Fibroblast of mammary gland (primary cell): ENCODE data around the gene NR2C1.

Experiments used
- DNase-seq: peaks from one replicate; pipeline ENCODE4 v3.0.0-alpha.2; 2010; ENCODE audit warnings: low read depth
- H3K4me3 ChIP-seq: 2 replicates; pipeline ENCODE4 v1.5.1; 2011; ENCODE audit warnings: low read depth, mild to moderate bottlenecking, low read length, moderate library complexity; ENCODE audit not compliant: control insufficient read depth
- TF ChIP-seq, protein P1 (sequence below): conservative IDR thresholded peaks from 2 replicates; pipeline ENCODE4 v1.5.1; 2011; ENCODE audit warnings: low read depth, low read length, inconsistent platforms; ENCODE audit not compliant: control insufficient read depth, insufficient read depth

NR2C1 gene

DNA sequence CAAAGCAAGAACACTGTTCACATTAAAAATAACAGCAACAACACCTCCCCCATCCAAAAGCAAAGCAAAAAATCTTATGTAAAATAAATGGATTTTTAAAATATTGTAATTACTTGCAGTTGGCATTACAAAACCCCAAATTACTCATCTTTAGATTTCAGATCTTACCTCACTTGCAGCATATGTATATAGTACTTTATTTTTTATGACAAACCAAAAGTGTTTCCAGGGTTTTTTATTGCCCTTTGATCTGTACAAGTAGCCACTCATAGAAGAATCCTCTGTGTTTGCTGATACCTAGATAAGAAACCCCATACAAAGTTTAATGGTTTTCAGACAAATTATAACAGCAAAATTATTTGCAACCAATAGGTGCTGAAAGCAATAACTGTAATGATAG is 12.2 kb upstream of the NR2C1 start:
- H3K4me3 ChIP-seq, result no peak overlapping the region
- TF ChIP-seq, protein P1, sequence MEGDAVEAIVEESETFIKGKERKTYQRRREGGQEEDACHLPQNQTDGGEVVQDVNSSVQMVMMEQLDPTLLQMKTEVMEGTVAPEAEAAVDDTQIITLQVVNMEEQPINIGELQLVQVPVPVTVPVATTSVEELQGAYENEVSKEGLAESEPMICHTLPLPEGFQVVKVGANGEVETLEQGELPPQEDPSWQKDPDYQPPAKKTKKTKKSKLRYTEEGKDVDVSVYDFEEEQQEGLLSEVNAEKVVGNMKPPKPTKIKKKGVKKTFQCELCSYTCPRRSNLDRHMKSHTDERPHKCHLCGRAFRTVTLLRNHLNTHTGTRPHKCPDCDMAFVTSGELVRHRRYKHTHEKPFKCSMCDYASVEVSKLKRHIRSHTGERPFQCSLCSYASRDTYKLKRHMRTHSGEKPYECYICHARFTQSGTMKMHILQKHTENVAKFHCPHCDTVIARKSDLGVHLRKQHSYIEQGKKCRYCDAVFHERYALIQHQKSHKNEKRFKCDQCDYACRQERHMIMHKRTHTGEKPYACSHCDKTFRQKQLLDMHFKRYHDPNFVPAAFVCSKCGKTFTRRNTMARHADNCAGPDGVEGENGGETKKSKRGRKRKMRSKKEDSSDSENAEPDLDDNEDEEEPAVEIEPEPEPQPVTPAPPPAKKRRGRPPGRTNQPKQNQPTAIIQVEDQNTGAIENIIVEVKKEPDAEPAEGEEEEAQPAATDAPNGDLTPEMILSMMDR, result no peak
- DNase-seq, result peak; percentile 15

DNA sequence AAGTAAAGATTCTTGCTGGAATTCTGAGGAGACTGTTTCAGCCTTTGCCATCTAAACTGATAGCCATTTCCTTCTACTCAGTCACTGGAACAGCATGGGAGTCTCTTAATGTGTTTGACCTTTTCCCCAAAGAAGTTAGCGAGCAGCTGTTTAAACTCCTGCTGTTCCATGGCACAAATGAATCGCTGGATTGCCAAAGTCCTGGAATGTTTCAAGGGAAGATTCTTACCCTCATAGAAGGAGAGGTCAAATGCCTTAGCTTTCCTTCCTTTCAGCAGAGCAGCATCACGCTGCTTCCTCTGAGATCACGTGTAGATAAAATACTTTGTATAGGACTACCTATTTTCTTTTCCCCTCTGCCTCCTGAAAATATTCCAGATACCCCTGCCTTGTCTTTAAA is 10.5 kb upstream of the NR2C1 start:
- TF ChIP-seq, protein P1, result no peak
- H3K4me3 ChIP-seq, result no peak overlapping the region
- DNase-seq, result peak; percentile 80

DNA sequence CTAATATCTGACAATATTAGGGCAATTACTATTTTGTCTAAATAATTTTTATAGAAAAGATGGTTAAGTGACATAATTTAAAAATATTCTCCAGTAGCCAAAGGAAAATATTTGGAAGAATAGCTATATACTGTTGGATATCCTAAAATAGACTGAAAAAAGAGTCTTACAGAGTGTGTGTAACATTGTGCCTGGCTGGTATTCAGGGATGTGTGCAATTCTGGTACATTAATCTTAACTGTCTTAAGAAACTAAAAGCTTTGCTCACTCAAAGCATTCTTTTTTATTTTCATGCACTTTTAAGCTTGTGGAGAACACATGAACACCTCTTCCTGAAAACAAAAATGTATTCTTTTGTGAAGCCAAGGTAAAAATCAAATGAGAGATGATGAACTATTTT is 10.1 kb upstream of the NR2C1 start:
- no peak overlapping the region for H3K4me3 ChIP-seq
- DNase-seq, result peak; percentile 31
- TF ChIP-seq, protein P1, result no peak

DNA sequence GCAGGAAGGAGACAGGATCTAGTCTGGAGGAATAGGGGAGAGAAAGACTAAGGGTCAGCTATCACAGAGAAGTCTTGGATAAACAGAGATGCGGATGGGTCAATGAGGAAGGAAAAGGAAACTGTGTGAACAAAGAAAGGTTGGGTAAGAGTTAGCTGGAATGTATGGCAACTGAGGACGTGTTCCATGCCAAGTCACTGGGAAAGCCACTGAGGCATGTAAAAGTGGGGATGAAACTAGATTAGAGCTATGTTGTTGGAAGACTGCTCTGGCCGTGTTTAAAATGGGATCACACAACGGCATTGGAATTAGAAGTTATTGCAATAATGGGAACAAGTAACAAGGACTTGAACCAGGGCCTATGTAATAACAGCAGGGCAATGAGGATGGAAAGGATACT is 3.9 kb upstream of the NR2C1 start:
- DNase-seq, result no peak
- TF ChIP-seq, protein P1, result no peak
- no peak overlapping the region for H3K4me3 ChIP-seq

DNA sequence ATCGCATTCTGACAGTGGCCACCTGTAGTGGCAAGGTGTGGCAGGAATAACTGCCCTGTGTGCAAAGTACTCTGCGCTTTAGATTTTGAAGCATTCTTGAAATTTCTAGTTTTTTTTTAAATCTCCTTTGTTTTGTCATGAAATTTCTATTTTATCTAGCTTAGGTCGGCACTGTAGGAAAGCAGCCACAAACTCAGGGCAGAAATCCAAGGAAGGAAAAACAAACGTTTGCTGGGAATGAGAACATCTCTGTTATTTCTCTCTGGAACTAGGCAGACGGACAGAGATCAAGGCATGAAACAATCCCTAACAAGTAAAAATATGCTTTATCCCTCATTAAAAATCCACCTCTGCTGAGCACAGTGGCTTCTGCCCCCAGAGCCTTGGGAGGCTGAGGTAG is 1.3 kb upstream of the NR2C1 start:
- DNase-seq, result no peak
- H3K4me3 ChIP-seq, result no peak overlapping the region
- TF ChIP-seq, protein P1, result no peak

DNA sequence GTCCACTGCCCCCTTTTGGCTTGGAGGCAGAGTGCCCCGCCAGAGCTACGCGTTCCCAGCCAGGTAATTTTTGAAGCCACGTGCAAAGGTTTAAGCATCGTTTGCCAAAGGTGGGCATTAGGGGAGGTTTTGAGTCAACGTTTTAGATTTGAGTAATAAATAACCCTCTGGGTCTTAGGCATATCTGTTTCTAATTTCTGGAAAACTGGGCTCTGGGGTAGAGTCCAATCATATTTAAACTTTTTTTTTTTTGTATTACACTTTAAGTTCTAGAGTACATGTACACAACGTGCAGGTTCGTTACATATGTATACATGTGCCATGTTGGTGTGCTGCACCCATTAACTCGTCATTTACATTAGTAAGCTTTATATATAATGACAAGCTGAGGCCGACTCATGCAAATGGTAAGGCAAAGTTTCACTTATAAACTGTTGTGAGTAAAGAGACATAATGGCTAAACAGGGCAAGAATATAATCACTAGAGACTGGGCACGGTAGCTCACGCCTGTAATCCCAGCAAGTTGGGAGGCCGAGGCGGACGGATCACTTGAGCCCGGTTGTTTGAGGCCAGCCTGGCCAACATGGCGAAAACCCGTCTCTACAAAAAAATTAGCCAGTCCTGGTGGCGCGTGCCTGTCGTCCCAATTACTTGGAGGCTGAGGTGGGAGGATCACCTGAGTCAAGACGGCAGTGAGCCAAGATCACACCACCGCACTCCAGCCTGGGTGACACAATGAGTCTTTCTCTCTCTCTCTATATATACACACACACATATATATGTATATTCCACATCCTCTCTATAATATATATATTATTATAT is 491 bp upstream of the NR2C1 start:
- TF ChIP-seq, protein P1, result peak; percentile 79
- H3K4me3 ChIP-seq, result peak overlapping the region; percentile 85
- no peak for DNase-seq
